ENCODE measurements around the gene ADRA2B.
A peak's percentile ranks its signal among the peaks of the same experiment; 100 is the strongest.

ADRA2B gene

GRCh38 chr2:96147593-96148201, 31.3 kb upstream of the ADRA2B start:
- Histone ChIP-seq H3K4me2 (peak overlapping the region; percentile 99; the same call in 1 of the 2 replicates), H3K4me1 (ENCODE audit: low read depth, poor library complexity, severe bottlenecking) (peaks cover 27% of the 10 kb centered on the region), H3K36me3 (ENCODE audit: insufficient read depth) (peaks cover 9% of the 10 kb centered on the region; the same call in 1 of the 2 replicates), H2AFZ (ENCODE audit: low read depth) (peak overlapping the region; percentile 73; the same call in 1 of the 2 replicates), H3K79me2 (ENCODE audit: insufficient read depth, low read depth) (peaks cover 14% of the 10 kb centered on the region), H3K9ac (no peak overlapping the region), H3K27ac (no peak overlapping the region), H3K27me3 (ENCODE audit: insufficient read depth, low read depth) (no peaks in the 10 kb centered on the region), H4K20me1 (ENCODE audit: insufficient read depth) (no peaks in the 10 kb centered on the region), H3K4me3 (IDR thresholded peaks at IDR 0.05; ENCODE audit: insufficient read depth, low read depth, low read length) (no peak overlapping the region)
- TF ChIP-seq, protein P1, sequence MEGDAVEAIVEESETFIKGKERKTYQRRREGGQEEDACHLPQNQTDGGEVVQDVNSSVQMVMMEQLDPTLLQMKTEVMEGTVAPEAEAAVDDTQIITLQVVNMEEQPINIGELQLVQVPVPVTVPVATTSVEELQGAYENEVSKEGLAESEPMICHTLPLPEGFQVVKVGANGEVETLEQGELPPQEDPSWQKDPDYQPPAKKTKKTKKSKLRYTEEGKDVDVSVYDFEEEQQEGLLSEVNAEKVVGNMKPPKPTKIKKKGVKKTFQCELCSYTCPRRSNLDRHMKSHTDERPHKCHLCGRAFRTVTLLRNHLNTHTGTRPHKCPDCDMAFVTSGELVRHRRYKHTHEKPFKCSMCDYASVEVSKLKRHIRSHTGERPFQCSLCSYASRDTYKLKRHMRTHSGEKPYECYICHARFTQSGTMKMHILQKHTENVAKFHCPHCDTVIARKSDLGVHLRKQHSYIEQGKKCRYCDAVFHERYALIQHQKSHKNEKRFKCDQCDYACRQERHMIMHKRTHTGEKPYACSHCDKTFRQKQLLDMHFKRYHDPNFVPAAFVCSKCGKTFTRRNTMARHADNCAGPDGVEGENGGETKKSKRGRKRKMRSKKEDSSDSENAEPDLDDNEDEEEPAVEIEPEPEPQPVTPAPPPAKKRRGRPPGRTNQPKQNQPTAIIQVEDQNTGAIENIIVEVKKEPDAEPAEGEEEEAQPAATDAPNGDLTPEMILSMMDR (conservative IDR thresholded peaks at IDR 0.05; ENCODE audit: low read depth, low read length) = no peak

DNA sequence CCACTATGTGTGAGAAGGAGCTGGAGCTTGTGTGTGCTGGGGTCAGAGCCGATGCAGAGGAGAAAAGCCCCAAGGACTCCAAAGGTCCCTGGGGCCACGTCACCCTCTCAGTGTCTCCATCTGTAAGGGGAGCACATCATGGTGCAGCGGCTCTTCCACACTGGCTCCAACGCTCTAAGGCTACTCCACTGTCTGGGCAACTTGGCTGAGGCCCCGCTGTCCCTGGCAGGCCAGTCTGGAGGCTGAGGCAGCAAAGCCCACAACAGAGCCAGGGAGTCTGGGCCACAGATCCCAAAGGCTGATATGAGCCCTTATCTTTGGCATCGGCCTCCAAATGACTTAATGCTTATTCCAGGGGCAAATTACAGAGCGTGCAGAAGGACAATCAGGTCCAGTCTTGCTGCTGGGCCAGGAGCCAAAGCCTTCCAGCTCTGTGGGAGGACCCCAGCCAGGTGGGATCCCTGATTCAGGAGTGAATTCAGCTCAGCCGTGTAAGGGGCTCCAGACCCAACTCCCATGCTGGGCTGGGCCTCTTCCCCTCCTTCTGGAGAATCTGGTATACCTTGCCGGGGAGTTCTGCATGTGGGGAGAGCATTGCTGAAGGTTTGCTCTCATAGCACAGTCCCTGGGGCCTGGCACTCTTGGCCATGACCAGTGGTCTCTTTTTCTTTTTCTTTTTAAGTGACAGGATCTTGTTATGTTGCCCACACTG, 30.7 kb upstream of the ADRA2B start:
- Histone ChIP-seq H2AFZ (ENCODE audit: low read depth) (peak overlapping the region; percentile 73), H4K20me1 (ENCODE audit: insufficient read depth) (no peaks in the 10 kb centered on the region), H3K27me3 (ENCODE audit: insufficient read depth, low read depth) (no peaks in the 10 kb centered on the region), H3K36me3 (ENCODE audit: insufficient read depth) (peaks cover 9% of the 10 kb centered on the region; the same call in 1 of the 2 replicates), H3K4me1 (ENCODE audit: low read depth, poor library complexity, severe bottlenecking) (peaks cover 27% of the 10 kb centered on the region), H3K4me2 (peak overlapping the region; percentile 99), H3K9ac (peak overlapping the region; percentile 86), H3K79me2 (ENCODE audit: insufficient read depth, low read depth) (peaks cover 14% of the 10 kb centered on the region), H3K27ac (peak overlapping the region; percentile 76), H3K4me3 (IDR thresholded peaks at IDR 0.05; ENCODE audit: insufficient read depth, low read depth, low read length) (no peak overlapping the region)
- TF ChIP-seq, protein P1 (conservative IDR thresholded peaks at IDR 0.05; ENCODE audit: low read depth, low read length) = no peak

DNA sequence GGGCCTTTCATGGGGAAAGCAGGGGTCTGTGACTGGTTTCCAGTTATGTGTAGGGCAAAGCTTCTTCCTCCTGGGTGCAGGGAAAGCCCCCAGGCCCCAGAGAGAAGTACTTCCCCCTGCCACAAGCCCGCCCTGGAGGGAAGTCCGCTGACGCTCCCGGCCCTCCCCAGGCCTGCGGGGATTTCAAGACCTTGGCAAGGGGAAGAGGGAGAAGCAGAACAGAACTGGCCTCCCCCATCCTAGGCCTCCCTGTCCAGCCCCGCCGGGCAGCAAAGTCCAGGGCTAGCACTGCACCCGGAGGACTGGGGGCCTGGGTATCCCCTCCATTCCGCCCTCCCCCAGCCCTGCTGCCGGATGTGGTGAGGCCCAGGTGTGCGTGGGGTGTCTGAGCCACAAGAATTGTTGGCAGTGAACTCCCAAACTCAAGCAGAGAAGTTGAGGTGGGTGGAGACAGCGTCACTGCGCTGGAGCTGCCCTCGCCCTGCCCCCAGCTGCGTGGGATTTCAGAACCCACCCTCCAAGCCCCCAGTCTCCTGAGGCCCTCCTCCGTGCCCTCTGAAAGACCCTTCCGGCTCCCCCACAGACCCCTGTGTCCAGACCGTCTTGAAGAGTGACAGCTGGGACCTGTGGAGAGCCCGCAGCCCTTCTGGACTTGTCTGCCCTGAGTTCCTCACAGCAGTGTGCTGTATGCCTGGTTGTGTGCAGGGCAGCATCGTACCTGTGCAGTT, 29.9 kb upstream of the ADRA2B start:
- peak overlapping the region; percentile 73 for H2AFZ ChIP-seq (ENCODE audit: low read depth)
- H3K4me2 ChIP-seq = peak overlapping the region; percentile 99
- peaks cover 9% of the 10 kb centered on the region; the same call in 1 of the 2 replicates for H3K36me3 ChIP-seq (ENCODE audit: insufficient read depth)
- H4K20me1 ChIP-seq (ENCODE audit: insufficient read depth) = no peaks in the 10 kb centered on the region
- TF ChIP-seq, protein P1 (conservative IDR thresholded peaks at IDR 0.05; ENCODE audit: low read depth, low read length) = no peak
- H3K4me1 ChIP-seq (ENCODE audit: low read depth, poor library complexity, severe bottlenecking) = peaks cover 27% of the 10 kb centered on the region
- H3K27me3 ChIP-seq (ENCODE audit: insufficient read depth, low read depth) = no peaks in the 10 kb centered on the region
- peaks cover 14% of the 10 kb centered on the region for H3K79me2 ChIP-seq (ENCODE audit: insufficient read depth, low read depth)
- peak overlapping the region; percentile 86 for H3K9ac ChIP-seq
- H3K4me3 ChIP-seq (IDR thresholded peaks at IDR 0.05; ENCODE audit: insufficient read depth, low read depth, low read length) = peak overlapping the region; percentile 62
- peak overlapping the region; percentile 76 for H3K27ac ChIP-seq

DNA sequence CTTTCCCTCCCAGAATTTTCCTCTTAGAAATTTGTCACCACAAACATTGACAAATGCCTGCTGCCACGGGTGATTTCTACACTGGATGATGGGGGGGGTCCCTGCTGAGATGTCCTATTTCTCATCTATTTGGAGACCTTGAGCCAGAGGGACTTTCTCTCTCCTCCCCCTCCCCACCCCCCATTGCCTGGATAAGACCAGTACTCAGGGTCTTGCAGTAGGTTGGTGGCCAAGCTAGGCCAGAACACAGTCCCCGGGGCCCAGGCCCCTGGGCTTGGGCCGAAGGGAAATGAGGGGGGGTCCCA, 29.4 kb upstream of the ADRA2B start:
- Histone ChIP-seq H3K9ac (peak overlapping the region; percentile 86; the same call in 1 of the 2 replicates), H2AFZ (ENCODE audit: low read depth) (peak overlapping the region; percentile 73), H3K79me2 (ENCODE audit: insufficient read depth, low read depth) (peaks cover 14% of the 10 kb centered on the region), H4K20me1 (ENCODE audit: insufficient read depth) (no peaks in the 10 kb centered on the region), H3K4me1 (ENCODE audit: low read depth, poor library complexity, severe bottlenecking) (peaks cover 27% of the 10 kb centered on the region), H3K4me3 (IDR thresholded peaks at IDR 0.05; ENCODE audit: insufficient read depth, low read depth, low read length) (peak overlapping the region; percentile 62), H3K4me2 (peak overlapping the region; percentile 99), H3K36me3 (ENCODE audit: insufficient read depth) (peaks cover 9% of the 10 kb centered on the region; the same call in 1 of the 2 replicates), H3K27me3 (ENCODE audit: insufficient read depth, low read depth) (no peaks in the 10 kb centered on the region), H3K27ac (peak overlapping the region; percentile 76)
- TF ChIP-seq, protein P1 (conservative IDR thresholded peaks at IDR 0.05; ENCODE audit: low read depth, low read length) = no peak
